HepG2 (cell line): Measurements from ENCODE around the gene HRH3. TPM values are rescaled to one million over a fixed set of nuclear protein-coding genes. Genes with fewer than 3 reads are reported as not detected.

Source experiments
- ATAC-seq: fragments of 200-7000 bp; cut with Tn5 transposase; 3 replicates; pipeline ENCODE4 v1.9.1; 2020; ENCODE audit warnings: mild to moderate bottlenecking, moderate library complexity
- BruUV-seq: library from RNA; stranded (reverse); fragments of 400-500 nt; replicated peaks from 2 replicates; lab custom pipeline; 2021; lab: Mats Ljungman, UMichigan
- CTCF ChIA-PET: fragments of 300-600 bp; formaldehyde crosslinking; extraction: SDS; loops from one replicate; lab custom pipeline; 2021; ENCODE audit warnings: low total read pairs, inconsistent platforms, low intra/inter-chr PET ratio; lab: Yijun Ruan, JAX
- POLR2A ChIA-PET: fragments of 350-600 bp; sonication (Branson Sonifier 250); formaldehyde crosslinking; loops from one replicate; lab custom pipeline; 2020; ENCODE audit warnings: antibody characterized with exemption, inconsistent platforms; lab: Yijun Ruan, JAX
- DNase-seq: peaks from one replicate; pipeline ENCODE4 v3.0.0-alpha.2; 2015; ENCODE audit warnings: low spot score
- FAIRE-seq: peaks from 3 replicates; lab custom pipeline; 2011; peaks lifted over from hg19 to GRCh38; lab: Jason Lieb, UNC
- H2AFZ ChIP-seq: one replicate; pipeline ENCODE4 v1.6.1; 2011; ENCODE audit warnings: low read length, inconsistent platforms
- H3K27ac ChIP-seq: fragments of 300-600 bp; 3 replicates; pipeline ENCODE4 v1.8.0; 2011; ENCODE audit warnings: mixed run types, mild to moderate bottlenecking, mixed read lengths, low read length, inconsistent platforms; ENCODE audit not compliant: insufficient read depth; ENCODE audit errors: extremely low read length
- H3K27me3 ChIP-seq, 2 experiments: fragments of 200-600 bp in 1 of 2; 2 replicates in 1 of 2; 3 replicates in 1 of 2; pipeline versions ENCODE4 v1.6.0 to v1.8.0; 2011; ENCODE audit warnings: low read length in 2 of 2, mild to moderate bottlenecking in 2 of 2, moderate library complexity in 2 of 2, inconsistent platforms in 1 of 2; ENCODE audit not compliant: insufficient read depth in 2 of 2, control insufficient read depth in 1 of 2
- H3K36me3 ChIP-seq, 2 experiments: fragments of 200-600 bp in 1 of 2; replicated peaks in 1 of 2; 2 replicates in 1 of 2; 3 replicates in 1 of 2; pipeline versions ENCODE4 v1.5.1 to v1.8.0; 2011; ENCODE audit warnings: low read length in 2 of 2, inconsistent platforms in 1 of 2; ENCODE audit not compliant: insufficient read depth in 2 of 2, control insufficient read depth in 1 of 2
- H3K4me1 ChIP-seq: 2 replicates; pipeline ENCODE4 v1.5.1; 2012; ENCODE audit warnings: low read length, inconsistent platforms; ENCODE audit not compliant: insufficient read depth
- H3K4me2 ChIP-seq: 2 replicates; pipeline ENCODE4 v1.6.0; 2011; ENCODE audit warnings: low read depth, low read length, inconsistent platforms
- H3K4me3 ChIP-seq, 3 experiments: fragments of 200-600 bp in 1 of 3; sonication (generic), shearing (Covaris generic) in 1 of 3; replicated peaks in 1 of 3; 2 replicates each; pipeline ENCODE4 v1.5.1; 2011 to 2016; ENCODE audit warnings: low read length in 3 of 3, inconsistent platforms in 2 of 3, low read depth in 2 of 3, mild to moderate bottlenecking in 2 of 3, control low read depth in 1 of 3, mixed read lengths in 1 of 3; ENCODE audit not compliant: insufficient read depth in 1 of 3
- H3K79me2 ChIP-seq: one replicate; pipeline ENCODE4 v1.6.1; 2011; ENCODE audit warnings: low read length, inconsistent platforms; ENCODE audit not compliant: insufficient read depth
- H3K9ac ChIP-seq: 2 replicates; pipeline ENCODE4 v1.6.0; 2011; ENCODE audit warnings: mild to moderate bottlenecking, low read depth, low read length, inconsistent platforms; ENCODE audit not compliant: insufficient read depth
- H3K9me3 ChIP-seq: 2 replicates; pipeline ENCODE4 v1.5.1; 2012; ENCODE audit warnings: mild to moderate bottlenecking, low read length
- H4K20me1 ChIP-seq: 2 replicates; pipeline ENCODE4 v1.6.0; 2011; ENCODE audit warnings: inconsistent platforms, mild to moderate bottlenecking, low read length, moderate library complexity; ENCODE audit not compliant: insufficient read depth
- JUNB ChIP-seq: sonication (generic); formaldehyde crosslinking; IDR thresholded peaks from 2 replicates; pipeline ENCODE4 v1.8.0; 2022; ENCODE audit warnings: missing genetic modification reagents, mild to moderate bottlenecking, borderline replicate concordance
- NCOA1 ChIP-seq: sonication (generic); formaldehyde crosslinking; IDR thresholded peaks from 2 replicates; pipeline ENCODE4 v1.9.0; 2021; ENCODE audit warnings: missing genetic modification reagents
- NR2F1 ChIP-seq, 2 experiments: fragments of 450-650 bp in 1 of 2; formaldehyde crosslinking in 1 of 2; IDR thresholded peaks; 2 replicates each; pipeline versions ENCODE4 v1.5.0 to v1.6.1; 2016 to 2020; ENCODE audit warnings: mild to moderate bottlenecking in 1 of 2, missing compliant biosample characterization in 1 of 2, missing genetic modification reagents in 1 of 2, moderate library complexity in 1 of 2
- POLR2AphosphoS2 ChIP-seq: IDR thresholded peaks from 2 replicates; pipeline ENCODE4 v1.6.1; 2011; ENCODE audit warnings: low read depth, low read length, improper control_type of control experiment
- RCOR2 ChIP-seq: IDR thresholded peaks from 2 replicates; pipeline ENCODE4 v1.6.1; 2016; ENCODE audit warnings: missing biosample characterization, missing genetic modification reagents
- SAP130 ChIP-seq: IDR thresholded peaks from 2 replicates; pipeline ENCODE4 v1.6.1; 2016; ENCODE audit warnings: low read depth
- SPEN ChIP-seq: sonication (generic); formaldehyde crosslinking; IDR thresholded peaks from 2 replicates; pipeline ENCODE4 v1.5.1; 2020; ENCODE audit warnings: low read depth, mild to moderate bottlenecking, missing genetic modification reagents
- ZFAT ChIP-seq: sonication (generic); formaldehyde crosslinking; conservative IDR thresholded peaks from 2 replicates; pipeline ENCODE4 v1.8.1; 2023; ENCODE audit warnings: missing genetic modification reagents, inconsistent platforms
- ZNF367 ChIP-seq: sonication (generic); formaldehyde crosslinking; IDR thresholded peaks from 2 replicates; pipeline ENCODE4 v1.4.0; 2020; ENCODE audit warnings: missing genetic modification reagents, borderline replicate concordance
- WGBS: methylation state at CpG from one replicate; pipeline ENCODE4 v1.1.6; 2017; ENCODE audit warnings: low lambda C conversion rate; 5-methylcytosine and 5-hydroxymethylcytosine counted together
- in situ Hi-C: cut with HindIII; loops from 2 replicates; pipeline ENCODE4 v1.10.0; 2017; ENCODE audit warnings: low pct_unique_long_range_greater_than_20kb; ENCODE audit not compliant: extremely low pct_ligation_motif_present
- intact Hi-C: fragments of 100-400 bp; cut with micrococcal nuclease; formaldehyde crosslinking; loops from one replicate; pipeline ENCODE4 v1.10.0; 2022; ENCODE audit not compliant: unreplicated experiment
- polyA plus RNA-seq, 8 experiments: library from polyadenylated mRNA; depleted of rRNA in 3 of 8; stranded (reverse) in 7 of 8; unstranded in 1 of 8; fragments of >200 nt; fragmentation: Illumina TruSeq in 4 of 8; extraction: Trizol in 4 of 8; gene quantifications; 2 replicates each; pipeline versions ENCODE4 v1.2.1 to v1.2.3, GENCODE V29; 2011 to 2016; ENCODE audit warnings: low read depth in 4 of 8, missing spikeins in 1 of 8, mixed read lengths in 1 of 8; ENCODE audit not compliant: insufficient read depth in 1 of 8
- total RNA-seq, 5 experiments: library from RNA; depleted of rRNA; stranded (reverse); fragments of >200 nt; fragmentation: Illumina TruSeq; extraction: Trizol; gene quantifications; 2 replicates each; pipeline ENCODE4 v1.2.3, GENCODE V29; 2016; ENCODE audit warnings: low read depth in 1 of 5
- TF ChIP-seq, protein P1 (sequence below): sonication (generic); formaldehyde crosslinking; IDR thresholded peaks from 2 replicates; pipeline ENCODE4 v1.5.1; 2020; ENCODE audit warnings: missing genetic modification reagents, mild to moderate bottlenecking, borderline replicate concordance
- TF ChIP-seq, protein P2 (sequence below): sonication (generic); formaldehyde crosslinking; IDR thresholded peaks from 2 replicates; pipeline ENCODE4 v1.4.0; 2020; ENCODE audit warnings: missing genetic modification reagents
- TF ChIP-seq, protein P3 (sequence below): IDR thresholded peaks from 2 replicates; pipeline ENCODE4 v1.6.1; 2012; ENCODE audit warnings: low read length, improper control_type of control experiment
- TF ChIP-seq, protein P4 (sequence below): sonication (generic); formaldehyde crosslinking; IDR thresholded peaks from 2 replicates; pipeline ENCODE4 v1.8.1; 2023; ENCODE audit warnings: mild to moderate bottlenecking, missing genetic modification reagents
- TF ChIP-seq, protein P5 (sequence below): sonication (generic); formaldehyde crosslinking; IDR thresholded peaks from 2 replicates; pipeline ENCODE4 v1.4.0; 2020; ENCODE audit warnings: mild to moderate bottlenecking, missing genetic modification reagents
- TF ChIP-seq, protein P6 (sequence below): sonication (generic); formaldehyde crosslinking; IDR thresholded peaks from 2 replicates; pipeline ENCODE4 v1.5.0; 2020; ENCODE audit warnings: mild to moderate bottlenecking, low read depth, missing genetic modification reagents, borderline replicate concordance

The HRH3 gene
- total and polyA plus RNA-seq, 2 of the 13 experiments (the other 11 are each of a cell fraction or from before 2014, with no cell fraction given) = 0.18 TPM; not detected in 1

DNA sequence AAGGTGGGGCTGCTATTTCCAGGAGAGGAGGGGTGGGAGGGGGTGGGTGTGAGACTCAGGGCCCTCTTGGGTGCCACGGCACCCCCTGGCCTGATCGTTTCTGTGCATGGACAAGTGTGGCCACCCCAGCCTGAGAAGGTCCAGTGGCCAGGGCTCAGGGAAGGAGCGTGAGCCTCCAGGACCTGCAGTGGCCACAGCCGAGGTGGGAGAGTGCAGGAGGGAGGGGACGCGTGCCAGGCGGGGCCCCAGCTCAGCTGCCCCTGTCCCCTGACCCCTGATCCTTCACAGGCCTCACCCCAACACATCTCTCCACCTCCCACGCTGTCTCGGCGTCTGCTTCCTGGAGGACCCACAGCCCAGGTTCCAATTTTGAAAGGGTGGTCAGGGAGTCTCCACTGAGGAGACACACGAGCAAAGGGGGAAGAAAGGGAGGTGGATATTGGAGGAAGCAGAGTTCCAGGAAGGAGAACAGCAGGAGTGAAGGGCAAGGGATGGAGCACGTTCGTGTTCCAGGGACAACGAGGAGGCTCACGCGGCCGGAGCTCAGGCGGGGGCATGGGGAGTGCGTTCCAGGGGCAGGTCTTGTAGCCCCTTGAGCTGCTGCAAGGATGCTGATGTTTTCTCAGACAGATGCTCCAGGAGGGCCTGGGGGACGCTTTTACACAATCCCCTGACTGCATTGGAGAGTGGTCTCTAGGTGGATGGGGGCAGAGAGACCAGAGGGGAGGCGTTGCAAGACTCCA lies 4.2 kb upstream of the HRH3 start:
- Histone ChIP-seq H3K27ac (no peak overlapping the region), H3K4me1 (peaks cover 37% of the 10 kb centered on the region), H4K20me1 (peaks cover 28% of the 10 kb centered on the region; the same call in 1 of the 2 replicates), H3K36me3 (no peaks in the 10 kb centered on the region), H3K9me3 (no peaks in the 10 kb centered on the region), H3K4me3 (no peak overlapping the region), H3K79me2 (no peaks in the 10 kb centered on the region), H3K9ac (no peak overlapping the region), H3K4me2 (no peak overlapping the region), H3K27me3 (peaks cover 54 to 91% of the 10 kb centered on the region in 2 experiments), H2AFZ (no peak overlapping the region)
- no TSS peak for BruUV-seq
- intact Hi-C loops = no loop called here
- DNase-seq = no peak
- ChIA-PET CTCF (no interaction called here), POLR2A (no interaction called here)
- in situ Hi-C loops = no loop called here
- no peak for ATAC-seq
- WGBS = 18% methylated on average over 20 of the region's 21 CpGs
- no peak for FAIRE-seq
- TF ChIP-seq, protein P1, sequence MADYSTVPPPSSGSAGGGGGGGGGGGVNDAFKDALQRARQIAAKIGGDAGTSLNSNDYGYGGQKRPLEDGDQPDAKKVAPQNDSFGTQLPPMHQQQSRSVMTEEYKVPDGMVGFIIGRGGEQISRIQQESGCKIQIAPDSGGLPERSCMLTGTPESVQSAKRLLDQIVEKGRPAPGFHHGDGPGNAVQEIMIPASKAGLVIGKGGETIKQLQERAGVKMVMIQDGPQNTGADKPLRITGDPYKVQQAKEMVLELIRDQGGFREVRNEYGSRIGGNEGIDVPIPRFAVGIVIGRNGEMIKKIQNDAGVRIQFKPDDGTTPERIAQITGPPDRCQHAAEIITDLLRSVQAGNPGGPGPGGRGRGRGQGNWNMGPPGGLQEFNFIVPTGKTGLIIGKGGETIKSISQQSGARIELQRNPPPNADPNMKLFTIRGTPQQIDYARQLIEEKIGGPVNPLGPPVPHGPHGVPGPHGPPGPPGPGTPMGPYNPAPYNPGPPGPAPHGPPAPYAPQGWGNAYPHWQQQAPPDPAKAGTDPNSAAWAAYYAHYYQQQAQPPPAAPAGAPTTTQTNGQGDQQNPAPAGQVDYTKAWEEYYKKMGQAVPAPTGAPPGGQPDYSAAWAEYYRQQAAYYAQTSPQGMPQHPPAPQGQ (CRISPR knock-in tag) = no peak
- TF ChIP-seq JUNB (CRISPR knock-in tag) (no peak), ZFAT (CRISPR knock-in tag) (no peak), POLR2AphosphoS2 (no peak), NR2F1 (CRISPR knock-in tag; IDR thresholded peaks at IDR 0.05) (no peak), RCOR2 (CRISPR knock-in tag) (no peak), SPEN (CRISPR knock-in tag) (no peak), SAP130 (CRISPR knock-in tag) (no peak), NCOA1 (CRISPR knock-in tag) (no peak), ZNF367 (no peak)
- TF ChIP-seq, protein P2, sequence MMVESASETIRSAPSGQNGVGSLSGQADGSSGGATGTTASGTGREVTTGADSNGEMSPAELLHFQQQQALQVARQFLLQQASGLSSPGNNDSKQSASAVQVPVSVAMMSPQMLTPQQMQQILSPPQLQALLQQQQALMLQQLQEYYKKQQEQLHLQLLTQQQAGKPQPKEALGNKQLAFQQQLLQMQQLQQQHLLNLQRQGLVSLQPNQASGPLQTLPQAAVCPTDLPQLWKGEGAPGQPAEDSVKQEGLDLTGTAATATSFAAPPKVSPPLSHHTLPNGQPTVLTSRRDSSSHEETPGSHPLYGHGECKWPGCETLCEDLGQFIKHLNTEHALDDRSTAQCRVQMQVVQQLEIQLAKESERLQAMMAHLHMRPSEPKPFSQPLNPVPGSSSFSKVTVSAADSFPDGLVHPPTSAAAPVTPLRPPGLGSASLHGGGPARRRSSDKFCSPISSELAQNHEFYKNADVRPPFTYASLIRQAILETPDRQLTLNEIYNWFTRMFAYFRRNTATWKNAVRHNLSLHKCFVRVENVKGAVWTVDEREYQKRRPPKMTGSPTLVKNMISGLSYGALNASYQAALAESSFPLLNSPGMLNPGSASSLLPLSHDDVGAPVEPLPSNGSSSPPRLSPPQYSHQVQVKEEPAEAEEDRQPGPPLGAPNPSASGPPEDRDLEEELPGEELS (CRISPR knock-in tag) = no peak
- TF ChIP-seq, protein P3, sequence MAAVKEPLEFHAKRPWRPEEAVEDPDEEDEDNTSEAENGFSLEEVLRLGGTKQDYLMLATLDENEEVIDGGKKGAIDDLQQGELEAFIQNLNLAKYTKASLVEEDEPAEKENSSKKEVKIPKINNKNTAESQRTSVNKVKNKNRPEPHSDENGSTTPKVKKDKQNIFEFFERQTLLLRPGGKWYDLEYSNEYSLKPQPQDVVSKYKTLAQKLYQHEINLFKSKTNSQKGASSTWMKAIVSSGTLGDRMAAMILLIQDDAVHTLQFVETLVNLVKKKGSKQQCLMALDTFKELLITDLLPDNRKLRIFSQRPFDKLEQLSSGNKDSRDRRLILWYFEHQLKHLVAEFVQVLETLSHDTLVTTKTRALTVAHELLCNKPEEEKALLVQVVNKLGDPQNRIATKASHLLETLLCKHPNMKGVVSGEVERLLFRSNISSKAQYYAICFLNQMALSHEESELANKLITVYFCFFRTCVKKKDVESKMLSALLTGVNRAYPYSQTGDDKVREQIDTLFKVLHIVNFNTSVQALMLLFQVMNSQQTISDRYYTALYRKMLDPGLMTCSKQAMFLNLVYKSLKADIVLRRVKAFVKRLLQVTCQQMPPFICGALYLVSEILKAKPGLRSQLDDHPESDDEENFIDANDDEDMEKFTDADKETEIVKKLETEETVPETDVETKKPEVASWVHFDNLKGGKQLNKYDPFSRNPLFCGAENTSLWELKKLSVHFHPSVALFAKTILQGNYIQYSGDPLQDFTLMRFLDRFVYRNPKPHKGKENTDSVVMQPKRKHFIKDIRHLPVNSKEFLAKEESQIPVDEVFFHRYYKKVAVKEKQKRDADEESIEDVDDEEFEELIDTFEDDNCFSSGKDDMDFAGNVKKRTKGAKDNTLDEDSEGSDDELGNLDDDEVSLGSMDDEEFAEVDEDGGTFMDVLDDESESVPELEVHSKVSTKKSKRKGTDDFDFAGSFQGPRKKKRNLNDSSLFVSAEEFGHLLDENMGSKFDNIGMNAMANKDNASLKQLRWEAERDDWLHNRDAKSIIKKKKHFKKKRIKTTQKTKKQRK = no peak
- TF ChIP-seq, protein P4, sequence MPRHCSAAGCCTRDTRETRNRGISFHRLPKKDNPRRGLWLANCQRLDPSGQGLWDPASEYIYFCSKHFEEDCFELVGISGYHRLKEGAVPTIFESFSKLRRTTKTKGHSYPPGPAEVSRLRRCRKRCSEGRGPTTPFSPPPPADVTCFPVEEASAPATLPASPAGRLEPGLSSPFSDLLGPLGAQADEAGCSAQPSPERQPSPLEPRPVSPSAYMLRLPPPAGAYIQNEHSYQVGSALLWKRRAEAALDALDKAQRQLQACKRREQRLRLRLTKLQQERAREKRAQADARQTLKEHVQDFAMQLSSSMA = no peak
- TF ChIP-seq, protein P5, sequence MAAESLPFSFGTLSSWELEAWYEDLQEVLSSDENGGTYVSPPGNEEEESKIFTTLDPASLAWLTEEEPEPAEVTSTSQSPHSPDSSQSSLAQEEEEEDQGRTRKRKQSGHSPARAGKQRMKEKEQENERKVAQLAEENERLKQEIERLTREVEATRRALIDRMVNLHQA (CRISPR knock-in tag) = no peak
- TF ChIP-seq, protein P6, sequence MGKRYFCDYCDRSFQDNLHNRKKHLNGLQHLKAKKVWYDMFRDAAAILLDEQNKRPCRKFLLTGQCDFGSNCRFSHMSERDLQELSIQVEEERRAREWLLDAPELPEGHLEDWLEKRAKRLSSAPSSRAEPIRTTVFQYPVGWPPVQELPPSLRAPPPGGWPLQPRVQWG (CRISPR knock-in tag) = no peak
